Measurements from ENCODE around the gene TENM3. TPM values are rescaled to one million over a fixed set of nuclear protein-coding genes. Genes with fewer than 3 reads are reported as not detected.

The TENM3 gene
- total RNA-seq, 2 experiments from 2014 or later: not detected

GRCh38 chr4:182799515-182800215 lies 556.5 kb downstream of the TENM3 start:
- DNase-seq (no peak), ATAC-seq (ENCODE audit: poor library complexity) (no peak)
- H3K9me3 ChIP-seq (ENCODE audit: control insufficient read depth in 1 of 2, insufficient read depth in 1 of 2, low read length in 2 of 2): peaks cover 0 to 11% of the 10 kb centered on the region in 2 experiments
- intact Hi-C loops (cut with DNase I, micrococcal nuclease): no loop called here
- H3K36me3 Mint-ChIP-seq (ENCODE audit: low read depth): no peaks in the 10 kb centered on the region
- H3K27ac ChIP-seq (ENCODE audit: low read depth in 1 of 2, low read length in 2 of 2): no peak overlapping the region
- TF ChIP-seq CTCF (IDR thresholded peaks at IDR 0.05): no peak
- H3K4me1 ChIP-seq (ENCODE audit: insufficient read depth, low read length): no peaks in the 10 kb centered on the region
- H3K4me3 ChIP-seq (ENCODE audit: low read length): no peak overlapping the region
- POLR2A ChIA-PET: no interaction called here
- no peaks in the 10 kb centered on the region for H3K4me1 Mint-ChIP-seq (ENCODE audit: low read depth)
- H3K27me3 Mint-ChIP-seq: no peaks in the 10 kb centered on the region
- no peak overlapping the region for H3K27ac Mint-ChIP-seq
- H3K4me3 Mint-ChIP-seq: no peak overlapping the region
- CTCF ChIA-PET: no interaction called here
- H3K27me3 ChIP-seq (ENCODE audit: control insufficient read depth in 1 of 2, insufficient read depth in 2 of 2, low read length in 2 of 2): no peaks in the 10 kb centered on the region
- no peaks in the 10 kb centered on the region for H3K9me3 Mint-ChIP-seq
- no peaks in the 10 kb centered on the region for H3K36me3 ChIP-seq (ENCODE audit: insufficient read depth, low read length)

DNA sequence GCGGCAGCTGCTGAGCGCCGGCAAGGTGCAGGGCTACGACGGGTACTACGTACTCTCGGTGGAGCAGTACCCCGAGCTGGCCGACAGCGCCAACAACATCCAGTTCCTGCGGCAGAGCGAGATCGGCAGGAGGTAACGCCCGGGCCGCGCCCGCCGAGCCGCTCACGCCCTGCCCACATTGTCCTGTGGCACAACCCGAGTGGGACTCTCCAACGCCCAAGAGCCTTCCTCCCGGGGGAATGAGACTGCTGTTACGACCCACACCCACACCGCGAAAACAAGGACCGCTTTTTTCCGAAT lies 557.0 kb downstream of the TENM3 start:
- CTCF ChIA-PET: no interaction called here
- Mint-ChIP-seq H3K4me3 (no peak overlapping the region), H3K27ac (no peak overlapping the region), H3K27me3 (no peaks in the 10 kb centered on the region), H3K4me1 (ENCODE audit: low read depth) (no peaks in the 10 kb centered on the region), H3K36me3 (ENCODE audit: low read depth) (no peaks in the 10 kb centered on the region), H3K9me3 (no peaks in the 10 kb centered on the region)
- H3K27ac ChIP-seq (ENCODE audit: low read depth in 1 of 2, low read length in 2 of 2): no peak overlapping the region
- H3K4me3 ChIP-seq (ENCODE audit: low read length): no peak overlapping the region
- no peaks in the 10 kb centered on the region for H3K27me3 ChIP-seq (ENCODE audit: control insufficient read depth in 1 of 2, insufficient read depth in 2 of 2, low read length in 2 of 2)
- peaks cover 0 to 11% of the 10 kb centered on the region in 2 experiments for H3K9me3 ChIP-seq (ENCODE audit: control insufficient read depth in 1 of 2, insufficient read depth in 1 of 2, low read length in 2 of 2)
- POLR2A ChIA-PET: no interaction called here
- DNase-seq (no peak), ATAC-seq (ENCODE audit: poor library complexity) (no peak)
- intact Hi-C loops (cut with DNase I, micrococcal nuclease): no loop called here
- no peaks in the 10 kb centered on the region for H3K4me1 ChIP-seq (ENCODE audit: insufficient read depth, low read length)
- no peaks in the 10 kb centered on the region for H3K36me3 ChIP-seq (ENCODE audit: insufficient read depth, low read length)
- no peak for TF ChIP-seq CTCF (IDR thresholded peaks at IDR 0.05)

GRCh38 chr4:182801636-182802035 lies 558.4 kb downstream of the TENM3 start:
- H3K27ac Mint-ChIP-seq: no peak overlapping the region
- intact Hi-C loops (cut with DNase I, micrococcal nuclease): no loop called here
- no peaks in the 10 kb centered on the region for H3K36me3 Mint-ChIP-seq (ENCODE audit: low read depth)
- H3K9me3 Mint-ChIP-seq: no peaks in the 10 kb centered on the region
- Histone ChIP-seq H3K4me1 (ENCODE audit: insufficient read depth, low read length) (peaks cover 7% of the 10 kb centered on the region), H3K27me3 (ENCODE audit: control insufficient read depth in 1 of 2, insufficient read depth in 2 of 2, low read length in 2 of 2) (no peaks in the 10 kb centered on the region), H3K27ac (ENCODE audit: low read depth in 1 of 2, low read length in 2 of 2) (no peak overlapping the region), H3K9me3 (ENCODE audit: control insufficient read depth in 1 of 2, insufficient read depth in 1 of 2, low read length in 2 of 2) (peaks cover 0 to 11% of the 10 kb centered on the region in 2 experiments), H3K36me3 (ENCODE audit: insufficient read depth, low read length) (no peaks in the 10 kb centered on the region), H3K4me3 (ENCODE audit: low read length) (no peak overlapping the region)
- H3K4me3 Mint-ChIP-seq: no peak overlapping the region
- H3K4me1 Mint-ChIP-seq (ENCODE audit: low read depth): peaks cover 3% of the 10 kb centered on the region
- ChIA-PET CTCF (no interaction called here), POLR2A (no interaction called here)
- ATAC-seq (ENCODE audit: poor library complexity) (no peak), DNase-seq (no peak)
- H3K27me3 Mint-ChIP-seq: no peaks in the 10 kb centered on the region
- TF ChIP-seq CTCF (IDR thresholded peaks at IDR 0.05): no peak
